WTC11 (cell line): ENCODE measurements around the gene WIZ.

Source experiments
- ATF1 ChIP-seq: sonication (generic); formaldehyde crosslinking; IDR thresholded peaks from 2 replicates; pipeline ENCODE4 v1.8.1; 2023; ENCODE audit warnings: mild to moderate bottlenecking, moderate library complexity, missing genetic modification reagents
- GTF2I ChIP-seq: fragments of 250-450 bp; sonication (Bioruptor Pico); conservative IDR thresholded peaks from 2 replicates; pipeline ENCODE4 v1.4.0; 2021; ENCODE audit warnings: mild to moderate bottlenecking
- MXD4 ChIP-seq: fragments of 250-450 bp; sonication (Bioruptor Pico); IDR thresholded peaks from 2 replicates; pipeline ENCODE4 v1.8.0; 2021; ENCODE audit warnings: mild to moderate bottlenecking, moderate library complexity, borderline replicate concordance
- NFYB ChIP-seq: sonication (generic); formaldehyde crosslinking; conservative IDR thresholded peaks from 2 replicates; pipeline ENCODE4 v1.8.0; 2022; ENCODE audit warnings: low read depth, missing genetic modification reagents
- NR3C1 ChIP-seq: sonication (generic); formaldehyde crosslinking; conservative IDR thresholded peaks from 2 replicates; pipeline ENCODE4 v1.8.1; 2023; ENCODE audit warnings: low read depth, mild to moderate bottlenecking, missing genetic modification reagents
- RORB ChIP-seq: fragments of 250-450 bp; sonication (Bioruptor Pico); IDR thresholded peaks from 2 replicates; pipeline ENCODE4 v1.9.0; 2021; ENCODE audit warnings: mild to moderate bottlenecking
- SMAD4 ChIP-seq: sonication (generic); formaldehyde crosslinking; IDR thresholded peaks from 2 replicates; pipeline ENCODE4 v1.8.0; 2022; ENCODE audit warnings: mild to moderate bottlenecking, missing genetic modification reagents
- TCF7 ChIP-seq: sonication (generic); formaldehyde crosslinking; IDR thresholded peaks from 2 replicates; pipeline ENCODE4 v1.8.0; 2022; ENCODE audit warnings: mild to moderate bottlenecking, low read depth, missing genetic modification reagents, moderate library complexity
- TEAD4 ChIP-seq: sonication (generic); formaldehyde crosslinking; IDR thresholded peaks from 2 replicates; pipeline ENCODE4 v1.8.0; 2022; ENCODE audit warnings: mild to moderate bottlenecking, missing genetic modification reagents
- ZNF396 ChIP-seq: fragments of 250-450 bp; sonication (Bioruptor Pico); IDR thresholded peaks from 2 replicates; pipeline ENCODE4 v1.8.0; 2021; ENCODE audit warnings: mild to moderate bottlenecking, moderate library complexity, borderline replicate concordance
- TF ChIP-seq, protein P1 (sequence below): fragments of 200-600 bp; IDR thresholded peaks from 2 replicates; pipeline ENCODE4 v1.8.0; 2022; ENCODE audit warnings: antibody characterized with exemption
- TF ChIP-seq, protein P2 (sequence below): sonication (generic); formaldehyde crosslinking; IDR thresholded peaks from 2 replicates; pipeline ENCODE4 v1.8.1; 2022; ENCODE audit warnings: mild to moderate bottlenecking, missing genetic modification reagents, moderate library complexity, borderline replicate concordance
- TF ChIP-seq, protein P3 (sequence below): sonication (generic); formaldehyde crosslinking; IDR thresholded peaks from 2 replicates; pipeline ENCODE4 v1.8.0; 2022; ENCODE audit warnings: mild to moderate bottlenecking, missing genetic modification reagents

DNA sequence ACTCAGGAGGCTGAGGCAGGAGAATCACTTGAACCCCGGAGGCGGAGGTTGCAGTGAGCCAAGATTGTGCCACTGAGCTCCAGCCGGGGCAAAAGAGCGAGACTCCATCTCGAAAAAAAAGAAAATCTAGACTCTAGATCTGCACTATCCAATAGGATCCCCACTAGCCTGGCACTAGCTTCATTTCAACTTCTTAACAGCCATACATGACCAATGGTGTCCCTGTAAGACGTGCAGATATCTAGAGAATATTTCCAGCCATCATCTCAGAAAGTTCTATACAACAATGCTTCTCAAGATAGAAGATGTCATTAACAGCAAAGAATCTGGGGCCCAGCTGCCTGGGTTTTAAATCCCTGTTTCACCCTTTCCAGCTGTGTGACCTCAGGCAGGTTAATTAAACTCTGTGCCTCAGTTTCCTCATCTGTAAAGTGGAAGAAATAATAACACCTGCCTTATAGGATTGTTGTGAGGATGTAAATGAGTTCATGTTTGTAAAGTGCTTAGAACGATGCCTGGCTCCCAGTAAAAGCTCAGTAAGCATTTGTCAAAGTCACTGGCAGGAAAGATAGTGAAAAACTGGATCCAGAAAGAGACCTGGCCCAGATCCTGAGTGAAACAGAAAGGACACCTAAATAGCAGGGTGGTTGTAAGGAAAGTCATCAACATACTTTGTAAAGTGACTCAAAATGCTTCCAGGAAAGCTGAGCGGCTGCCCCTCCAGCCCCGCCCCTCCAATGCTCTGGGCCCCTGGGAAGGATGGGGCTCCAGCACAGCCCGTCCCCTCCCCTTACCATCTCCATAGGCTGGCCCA, 13.5 kb downstream of the WIZ start:
- TF ChIP-seq GTF2I (CRISPR knock-in tag) (no peak), NFYB (CRISPR knock-in tag) (no peak), ATF1 (CRISPR knock-in tag) (no peak), TCF7 (CRISPR knock-in tag) (no peak), TEAD4 (no peak), ZNF396 (CRISPR knock-in tag) (no peak), RORB (CRISPR knock-in tag) (no peak), MXD4 (CRISPR knock-in tag) (no peak), SMAD4 (CRISPR knock-in tag) (no peak), NR3C1 (CRISPR knock-in tag) (no peak)
- TF ChIP-seq, protein P1, sequence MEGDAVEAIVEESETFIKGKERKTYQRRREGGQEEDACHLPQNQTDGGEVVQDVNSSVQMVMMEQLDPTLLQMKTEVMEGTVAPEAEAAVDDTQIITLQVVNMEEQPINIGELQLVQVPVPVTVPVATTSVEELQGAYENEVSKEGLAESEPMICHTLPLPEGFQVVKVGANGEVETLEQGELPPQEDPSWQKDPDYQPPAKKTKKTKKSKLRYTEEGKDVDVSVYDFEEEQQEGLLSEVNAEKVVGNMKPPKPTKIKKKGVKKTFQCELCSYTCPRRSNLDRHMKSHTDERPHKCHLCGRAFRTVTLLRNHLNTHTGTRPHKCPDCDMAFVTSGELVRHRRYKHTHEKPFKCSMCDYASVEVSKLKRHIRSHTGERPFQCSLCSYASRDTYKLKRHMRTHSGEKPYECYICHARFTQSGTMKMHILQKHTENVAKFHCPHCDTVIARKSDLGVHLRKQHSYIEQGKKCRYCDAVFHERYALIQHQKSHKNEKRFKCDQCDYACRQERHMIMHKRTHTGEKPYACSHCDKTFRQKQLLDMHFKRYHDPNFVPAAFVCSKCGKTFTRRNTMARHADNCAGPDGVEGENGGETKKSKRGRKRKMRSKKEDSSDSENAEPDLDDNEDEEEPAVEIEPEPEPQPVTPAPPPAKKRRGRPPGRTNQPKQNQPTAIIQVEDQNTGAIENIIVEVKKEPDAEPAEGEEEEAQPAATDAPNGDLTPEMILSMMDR, result no peak
- TF ChIP-seq, protein P2, sequence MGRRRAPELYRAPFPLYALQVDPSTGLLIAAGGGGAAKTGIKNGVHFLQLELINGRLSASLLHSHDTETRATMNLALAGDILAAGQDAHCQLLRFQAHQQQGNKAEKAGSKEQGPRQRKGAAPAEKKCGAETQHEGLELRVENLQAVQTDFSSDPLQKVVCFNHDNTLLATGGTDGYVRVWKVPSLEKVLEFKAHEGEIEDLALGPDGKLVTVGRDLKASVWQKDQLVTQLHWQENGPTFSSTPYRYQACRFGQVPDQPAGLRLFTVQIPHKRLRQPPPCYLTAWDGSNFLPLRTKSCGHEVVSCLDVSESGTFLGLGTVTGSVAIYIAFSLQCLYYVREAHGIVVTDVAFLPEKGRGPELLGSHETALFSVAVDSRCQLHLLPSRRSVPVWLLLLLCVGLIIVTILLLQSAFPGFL (CRISPR knock-in tag), result no peak
- TF ChIP-seq, protein P3, sequence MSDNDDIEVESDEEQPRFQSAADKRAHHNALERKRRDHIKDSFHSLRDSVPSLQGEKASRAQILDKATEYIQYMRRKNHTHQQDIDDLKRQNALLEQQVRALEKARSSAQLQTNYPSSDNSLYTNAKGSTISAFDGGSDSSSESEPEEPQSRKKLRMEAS (CRISPR knock-in tag), result no peak
